ENCODE data around the gene BPIFB1.

BPIFB1 gene

DNA sequence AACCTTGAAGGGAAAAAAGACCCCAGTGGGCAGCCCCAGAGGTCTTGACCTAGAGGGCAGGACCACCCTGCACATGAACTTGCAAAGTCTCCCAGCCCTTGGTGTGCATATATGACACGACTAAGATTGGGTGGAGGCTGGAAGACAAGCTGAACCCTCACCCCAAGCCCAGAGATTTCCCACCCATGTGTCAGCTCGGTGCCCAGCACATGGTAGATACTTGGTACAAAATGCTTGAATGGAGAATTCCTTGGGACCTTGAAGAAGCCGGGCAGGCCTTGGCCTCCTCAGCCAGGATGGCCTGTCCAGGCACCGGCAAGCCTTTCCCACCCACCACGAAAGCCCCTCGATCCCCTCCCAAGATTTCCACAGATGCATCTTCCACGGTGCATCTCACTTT lies 50.6 kb downstream of the BPIFB1 start:
- 80% methylated on average over 5 of the region's 7 CpGs for WGBS (ENCODE audit: insufficient coverage)
- H3K27ac ChIP-seq (ENCODE audit: insufficient read depth in 1 of 2, low read depth in 1 of 2, low read length in 2 of 2, poor library complexity in 1 of 2, severe bottlenecking in 2 of 2) = no peak overlapping the region
- no peaks in the 10 kb centered on the region for H3K36me3 ChIP-seq (ENCODE audit: control insufficient read depth in 4 of 4, insufficient read depth in 4 of 4, low read length in 3 of 4)
- ChIA-PET POLR2A (no interaction called here), CTCF (no interaction called here)
- DNase-seq = no peak
- H3K4me3 ChIP-seq (ENCODE audit: control insufficient read depth in 1 of 7, extremely low read depth in 1 of 7, insufficient read depth in 4 of 7, low read depth in 2 of 7, low read length in 6 of 7) = no peak overlapping the region
- H3K9me3 ChIP-seq (ENCODE audit: control extremely low read depth in 1 of 5, control insufficient read depth in 4 of 5, insufficient read depth in 2 of 5, low read depth in 1 of 5, low read length in 4 of 5) = no peaks in the 10 kb centered on the region
- no peaks in the 10 kb centered on the region for H3K4me1 ChIP-seq (ENCODE audit: control extremely low read depth in 1 of 4, control insufficient read depth in 4 of 4, insufficient read depth in 4 of 4, low read length in 3 of 4)
- peaks cover 0 to 15% (median 4%) of the 10 kb centered on the region in 5 experiments for H3K27me3 ChIP-seq (replicated peaks in 2 of 5; ENCODE audit: control insufficient read depth in 4 of 5, insufficient read depth in 5 of 5, low read length in 4 of 5)

DNA sequence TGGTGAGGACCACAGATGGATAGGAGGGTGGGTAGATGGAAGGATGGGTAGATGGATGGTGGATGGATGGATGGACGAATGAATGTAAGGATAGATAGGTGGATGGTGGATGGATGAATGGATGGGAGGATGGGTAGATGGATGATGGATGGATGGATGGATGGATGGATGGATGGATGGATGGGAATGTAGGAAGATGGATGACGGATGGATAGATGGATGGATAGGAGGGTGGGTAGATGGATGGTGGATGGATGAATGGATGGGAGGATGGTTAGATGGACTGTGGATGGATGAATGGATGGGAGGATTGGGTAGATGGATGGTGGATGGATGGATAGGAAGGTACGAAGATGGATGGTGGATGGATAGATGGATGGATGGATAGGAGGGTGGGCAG lies 51.1 kb downstream of the BPIFB1 start:
- Histone ChIP-seq H3K9me3 (ENCODE audit: control extremely low read depth in 1 of 5, control insufficient read depth in 4 of 5, insufficient read depth in 2 of 5, low read depth in 1 of 5, low read length in 4 of 5) (no peaks in the 10 kb centered on the region), H3K4me1 (ENCODE audit: control extremely low read depth in 1 of 4, control insufficient read depth in 4 of 4, insufficient read depth in 4 of 4, low read length in 3 of 4) (no peaks in the 10 kb centered on the region), H3K4me3 (ENCODE audit: control insufficient read depth in 1 of 7, extremely low read depth in 1 of 7, insufficient read depth in 4 of 7, low read depth in 2 of 7, low read length in 6 of 7) (no peak overlapping the region), H3K27ac (ENCODE audit: insufficient read depth in 1 of 2, low read depth in 1 of 2, low read length in 2 of 2, poor library complexity in 1 of 2, severe bottlenecking in 2 of 2) (no peak overlapping the region), H3K27me3 (replicated peaks in 2 of 5; ENCODE audit: control insufficient read depth in 4 of 5, insufficient read depth in 5 of 5, low read length in 4 of 5) (peaks cover 0 to 11% (median 2%) of the 10 kb centered on the region in 5 experiments), H3K36me3 (ENCODE audit: control insufficient read depth in 4 of 4, insufficient read depth in 4 of 4, low read length in 3 of 4) (no peaks in the 10 kb centered on the region)
- ChIA-PET POLR2A (no interaction called here), CTCF (no interaction called here)
- WGBS (ENCODE audit: insufficient coverage) = 50% methylated on average over 2 of the region's 3 CpGs
- no peak for DNase-seq

DNA sequence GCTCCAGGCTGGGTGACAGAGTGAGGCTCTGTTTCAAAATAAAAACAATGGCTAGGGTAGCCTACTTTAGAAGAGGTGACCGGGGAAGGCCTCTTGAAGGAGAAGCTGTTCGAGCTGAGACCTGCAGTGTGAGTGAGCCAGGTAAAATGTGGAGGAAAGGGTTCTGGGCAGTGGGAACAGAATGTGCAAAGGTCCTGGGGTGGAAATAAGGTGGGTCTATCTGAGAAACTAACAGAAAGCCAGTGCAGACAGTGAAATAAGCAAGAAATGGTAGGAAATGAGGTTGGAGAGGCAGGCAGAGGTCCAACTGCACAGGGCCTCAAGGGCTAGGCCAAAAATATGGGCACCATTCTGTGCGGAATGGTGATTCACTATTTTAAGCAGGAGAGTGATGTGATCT lies 53.4 kb downstream of the BPIFB1 start:
- Histone ChIP-seq H3K27ac (ENCODE audit: insufficient read depth in 1 of 2, low read depth in 1 of 2, low read length in 2 of 2, poor library complexity in 1 of 2, severe bottlenecking in 2 of 2) (no peak overlapping the region), H3K36me3 (ENCODE audit: control insufficient read depth in 4 of 4, insufficient read depth in 4 of 4, low read length in 3 of 4) (no peaks in the 10 kb centered on the region), H3K27me3 (replicated peaks in 2 of 5; ENCODE audit: control insufficient read depth in 4 of 5, insufficient read depth in 5 of 5, low read length in 4 of 5) (no peaks in the 10 kb centered on the region), H3K9me3 (ENCODE audit: control extremely low read depth in 1 of 5, control insufficient read depth in 4 of 5, insufficient read depth in 2 of 5, low read depth in 1 of 5, low read length in 4 of 5) (no peaks in the 10 kb centered on the region), H3K4me3 (ENCODE audit: control insufficient read depth in 1 of 7, extremely low read depth in 1 of 7, insufficient read depth in 4 of 7, low read depth in 2 of 7, low read length in 6 of 7) (no peak overlapping the region), H3K4me1 (ENCODE audit: control extremely low read depth in 1 of 4, control insufficient read depth in 4 of 4, insufficient read depth in 4 of 4, low read length in 3 of 4) (no peaks in the 10 kb centered on the region)
- POLR2A ChIA-PET = no interaction called here
- WGBS (ENCODE audit: insufficient coverage) = 100% methylated on average over 3 of the region's 3 CpGs
- DNase-seq = no peak
- CTCF ChIA-PET = no interaction called here

DNA sequence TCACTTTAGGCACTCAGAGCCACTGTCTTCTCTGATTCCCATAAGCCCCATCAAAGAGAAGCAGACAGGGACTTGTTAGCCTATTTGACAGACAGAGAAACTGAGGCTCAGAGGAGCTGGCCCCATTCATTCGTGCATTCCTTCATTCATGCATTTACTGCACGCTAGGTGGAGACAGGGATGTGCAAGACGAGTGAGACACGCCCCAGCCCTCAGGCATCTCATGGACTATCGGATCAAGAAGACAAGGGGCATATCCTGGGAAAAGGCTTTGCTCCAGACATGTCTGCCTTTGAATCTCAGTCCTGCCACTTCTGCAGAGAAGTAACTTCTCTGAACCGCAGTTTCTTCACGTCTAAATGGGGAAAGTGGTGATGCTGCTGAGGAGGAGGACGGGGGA lies 54.1 kb downstream of the BPIFB1 start:
- POLR2A ChIA-PET = no interaction called here
- CTCF ChIA-PET = no interaction called here
- WGBS (ENCODE audit: insufficient coverage) = 88% methylated on average over 8 of the region's 8 CpGs

DNA sequence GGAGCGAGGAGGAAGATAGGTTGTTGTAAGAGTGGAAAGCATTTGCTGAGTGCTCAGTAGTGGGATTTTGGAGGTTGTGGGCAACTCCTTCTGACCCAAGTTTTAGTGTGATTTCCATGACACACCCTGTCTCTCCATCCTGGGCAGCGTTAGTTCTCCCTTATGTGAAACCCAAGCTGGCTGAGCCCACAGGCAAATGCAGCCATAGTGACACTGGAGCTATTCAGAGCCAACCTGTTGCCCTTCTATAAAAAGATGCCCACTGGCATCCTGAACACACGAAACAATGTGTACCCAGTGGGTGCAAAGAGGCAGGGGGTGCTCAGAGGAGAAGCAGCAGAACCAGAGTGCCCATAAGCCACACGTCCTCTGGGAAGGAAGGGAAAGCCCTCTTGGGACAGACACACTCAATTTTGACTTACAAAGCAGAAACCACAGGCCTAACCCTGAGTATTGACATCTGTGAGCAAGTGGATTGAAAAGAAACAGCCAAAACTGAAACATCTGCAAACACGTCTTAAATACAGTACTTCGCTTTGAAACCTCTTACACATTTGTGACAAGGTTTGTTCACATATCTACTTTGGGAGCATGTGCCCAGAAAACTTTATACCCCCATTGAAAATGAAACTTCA lies 54.6 kb downstream of the BPIFB1 start:
- ChIA-PET CTCF (no interaction called here), POLR2A (no interaction called here)
- H3K36me3 ChIP-seq (ENCODE audit: control insufficient read depth in 4 of 4, insufficient read depth in 4 of 4, low read length in 3 of 4) = no peaks in the 10 kb centered on the region
- DNase-seq = no peak
- H3K27ac ChIP-seq (ENCODE audit: insufficient read depth in 1 of 2, low read depth in 1 of 2, low read length in 2 of 2, poor library complexity in 1 of 2, severe bottlenecking in 2 of 2) = no peak overlapping the region
- WGBS (ENCODE audit: insufficient coverage) = 79% methylated on average over 6 of the region's 6 CpGs
- H3K27me3 ChIP-seq (replicated peaks in 2 of 5; ENCODE audit: control insufficient read depth in 4 of 5, insufficient read depth in 5 of 5, low read length in 4 of 5) = peaks cover 0 to 2% (median 0%) of the 10 kb centered on the region in 5 experiments
- H3K4me1 ChIP-seq (ENCODE audit: control extremely low read depth in 1 of 4, control insufficient read depth in 4 of 4, insufficient read depth in 4 of 4, low read length in 3 of 4) = no peaks in the 10 kb centered on the region
- H3K9me3 ChIP-seq (ENCODE audit: control extremely low read depth in 1 of 5, control insufficient read depth in 4 of 5, insufficient read depth in 2 of 5, low read depth in 1 of 5, low read length in 4 of 5) = no peaks in the 10 kb centered on the region
- no peak overlapping the region for H3K4me3 ChIP-seq (ENCODE audit: control insufficient read depth in 1 of 7, extremely low read depth in 1 of 7, insufficient read depth in 4 of 7, low read depth in 2 of 7, low read length in 6 of 7)

More for the DNA sequence above, 54.1 kb downstream of the BPIFB1 start:
- Histone ChIP-seq H3K4me3 (ENCODE audit: control insufficient read depth in 1 of 7, extremely low read depth in 1 of 7, insufficient read depth in 4 of 7, low read depth in 2 of 7, low read length in 6 of 7) (no peak overlapping the region), H3K4me1 (ENCODE audit: control extremely low read depth in 1 of 4, control insufficient read depth in 4 of 4, insufficient read depth in 4 of 4, low read length in 3 of 4) (no peaks in the 10 kb centered on the region), H3K27me3 (replicated peaks in 2 of 5; ENCODE audit: control insufficient read depth in 4 of 5, insufficient read depth in 5 of 5, low read length in 4 of 5) (peaks cover 0 to under 1% (median 0%) of the 10 kb centered on the region in 5 experiments), H3K9me3 (ENCODE audit: control extremely low read depth in 1 of 5, control insufficient read depth in 4 of 5, insufficient read depth in 2 of 5, low read depth in 1 of 5, low read length in 4 of 5) (no peaks in the 10 kb centered on the region), H3K36me3 (ENCODE audit: control insufficient read depth in 4 of 4, insufficient read depth in 4 of 4, low read length in 3 of 4) (no peaks in the 10 kb centered on the region), H3K27ac (ENCODE audit: insufficient read depth in 1 of 2, low read depth in 1 of 2, low read length in 2 of 2, poor library complexity in 1 of 2, severe bottlenecking in 2 of 2) (no peak overlapping the region)
- no peak for DNase-seq

DNA sequence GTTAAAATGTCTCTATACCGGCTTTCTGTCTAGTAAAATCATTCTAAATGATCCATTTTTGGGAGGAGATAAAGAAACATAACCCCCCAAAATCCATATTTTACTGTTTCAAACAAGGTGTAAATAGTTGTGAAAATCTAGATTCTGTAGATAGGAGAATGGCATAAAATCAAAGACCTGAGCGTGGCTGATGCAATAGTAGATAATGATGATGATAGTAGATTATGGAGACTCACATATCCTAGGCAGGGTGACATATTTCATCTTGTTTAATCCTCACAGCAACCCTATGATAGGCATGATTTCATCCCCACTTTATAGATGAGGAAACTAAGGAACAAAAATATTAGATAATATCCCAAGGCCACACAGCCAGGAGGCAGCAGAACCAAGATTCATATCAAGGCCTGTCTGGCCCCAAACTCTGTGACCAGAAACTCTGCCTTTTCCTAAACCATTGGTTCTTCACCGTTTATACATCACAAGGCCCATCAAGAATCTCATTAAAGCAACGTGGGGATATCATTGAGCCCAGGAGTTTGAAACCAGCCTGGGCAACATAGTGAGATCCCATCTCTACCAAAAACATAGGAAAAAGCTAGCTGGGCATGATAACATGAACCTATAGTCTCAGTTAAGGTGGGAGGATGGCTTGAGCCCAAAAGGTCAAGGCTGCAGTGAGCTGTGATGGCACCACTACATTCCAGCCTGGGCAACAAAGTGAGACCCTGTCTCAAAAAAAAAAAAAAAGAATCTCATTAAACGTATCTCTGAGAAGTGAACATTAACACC lies 55.6 kb downstream of the BPIFB1 start:
- CTCF ChIA-PET = no interaction called here
- H3K36me3 ChIP-seq (ENCODE audit: control insufficient read depth in 4 of 4, insufficient read depth in 4 of 4, low read length in 3 of 4) = no peaks in the 10 kb centered on the region
- no peak overlapping the region for H3K4me3 ChIP-seq (ENCODE audit: control insufficient read depth in 1 of 7, extremely low read depth in 1 of 7, insufficient read depth in 4 of 7, low read depth in 2 of 7, low read length in 6 of 7)
- POLR2A ChIA-PET = no interaction called here
- no peak for DNase-seq
- H3K9me3 ChIP-seq (ENCODE audit: control extremely low read depth in 1 of 5, control insufficient read depth in 4 of 5, insufficient read depth in 2 of 5, low read depth in 1 of 5, low read length in 4 of 5) = no peaks in the 10 kb centered on the region
- H3K27me3 ChIP-seq (replicated peaks in 2 of 5; ENCODE audit: control insufficient read depth in 4 of 5, insufficient read depth in 5 of 5, low read length in 4 of 5) = peaks cover 0 to 2% (median 0%) of the 10 kb centered on the region in 5 experiments
- H3K27ac ChIP-seq (ENCODE audit: insufficient read depth in 1 of 2, low read depth in 1 of 2, low read length in 2 of 2, poor library complexity in 1 of 2, severe bottlenecking in 2 of 2) = no peak overlapping the region
- 100% methylated on average over 3 of the region's 5 CpGs for WGBS (ENCODE audit: insufficient coverage)
- H3K4me1 ChIP-seq (ENCODE audit: control extremely low read depth in 1 of 4, control insufficient read depth in 4 of 4, insufficient read depth in 4 of 4, low read length in 3 of 4) = no peaks in the 10 kb centered on the region

DNA sequence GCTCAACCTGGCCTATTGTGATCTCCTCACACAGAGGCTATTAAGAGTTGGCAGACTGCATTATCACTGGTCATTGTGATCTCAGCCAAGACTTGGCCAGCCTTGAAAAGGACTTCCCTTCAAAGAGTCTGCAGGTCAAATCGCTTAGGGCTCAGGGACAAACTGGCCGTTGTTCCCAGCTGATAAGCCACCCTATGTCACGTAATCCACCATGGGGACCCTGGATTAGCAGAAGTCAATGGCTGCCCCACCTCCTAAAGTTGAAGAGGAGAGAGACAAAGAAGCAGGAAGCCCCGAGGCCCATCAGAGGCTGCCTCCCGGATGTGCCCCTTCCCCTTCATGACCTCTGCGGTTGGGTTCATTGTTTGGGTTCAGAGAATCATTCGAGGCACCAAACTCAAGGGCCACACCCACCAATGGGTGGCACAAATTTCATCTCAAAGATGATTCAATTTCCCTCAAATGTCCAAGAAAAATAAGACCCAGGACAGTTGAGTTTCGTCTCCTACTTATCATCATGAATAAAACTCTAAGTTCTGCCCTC lies 56.6 kb downstream of the BPIFB1 start:
- ChIA-PET POLR2A (no interaction called here), CTCF (no interaction called here)
- WGBS (ENCODE audit: insufficient coverage) = 63% methylated on average over 7 of the region's 8 CpGs
- Histone ChIP-seq H3K4me3 (ENCODE audit: control insufficient read depth in 1 of 7, extremely low read depth in 1 of 7, insufficient read depth in 4 of 7, low read depth in 2 of 7, low read length in 6 of 7) (no peak overlapping the region), H3K27me3 (replicated peaks in 2 of 5; ENCODE audit: control insufficient read depth in 4 of 5, insufficient read depth in 5 of 5, low read length in 4 of 5) (peaks cover 0 to 2% (median 0%) of the 10 kb centered on the region in 5 experiments), H3K27ac (ENCODE audit: insufficient read depth in 1 of 2, low read depth in 1 of 2, low read length in 2 of 2, poor library complexity in 1 of 2, severe bottlenecking in 2 of 2) (no peak overlapping the region), H3K4me1 (ENCODE audit: control extremely low read depth in 1 of 4, control insufficient read depth in 4 of 4, insufficient read depth in 4 of 4, low read length in 3 of 4) (no peaks in the 10 kb centered on the region), H3K36me3 (ENCODE audit: control insufficient read depth in 4 of 4, insufficient read depth in 4 of 4, low read length in 3 of 4) (no peaks in the 10 kb centered on the region), H3K9me3 (ENCODE audit: control extremely low read depth in 1 of 5, control insufficient read depth in 4 of 5, insufficient read depth in 2 of 5, low read depth in 1 of 5, low read length in 4 of 5) (no peaks in the 10 kb centered on the region)
- DNase-seq = no peak

Data from common myeloid progenitor, CD34-positive (primary cell).